K562 (cell line): ENCODE measurements around the gene LYRM7. TPM values are rescaled to one million over a fixed set of nuclear protein-coding genes. Genes with fewer than 3 reads are reported as not detected.

Experiments
- ATAC-seq: fragments of 200-7000 bp; cut with Tn5 transposase; 3 replicates; pipeline ENCODE4 v1.9.1; 2020; ENCODE audit warnings: moderate library complexity
- BruUV-seq: library from RNA; stranded (reverse); fragments of 400-500 nt; replicated peaks from 2 replicates; lab custom pipeline; 2021; lab: Mats Ljungman, UMichigan
- CTCF ChIA-PET: fragments of 300-600 bp; formaldehyde crosslinking; extraction: SDS; loops from one replicate; lab custom pipeline; 2021; ENCODE audit warnings: low intra/inter-chr PET ratio; lab: Yijun Ruan, JAX
- POLR2A ChIA-PET: fragments of 300-600, 350-650 bp; sonication (Branson Sonifier 250); formaldehyde crosslinking; extraction: SDS; loops from one replicate; lab custom pipeline; 2021; ENCODE audit warnings: antibody characterized with exemption, inconsistent platforms; lab: Yijun Ruan, JAX
- DNase-seq, 4 experiments: peaks; one replicate each; pipeline versions ENCODE4 v3.0.0 to v3.0.0-alpha.2; 2011 to 2018; ENCODE audit warnings: low spot score in 3 of 4, mixed read lengths in 3 of 4; ENCODE audit errors: extremely low read depth in 1 of 4
- FAIRE-seq: peaks from 2 replicates; lab custom pipeline; 2011; peaks lifted over from hg19 to GRCh38; lab: Jason Lieb, UNC
- H2AFZ ChIP-seq: 2 replicates; pipeline ENCODE4 v1.6.0; 2011; ENCODE audit warnings: low read depth, low read length, control low read depth, inconsistent platforms
- H3K27ac ChIP-seq: fragments of 200-600 bp; 3 replicates; pipeline ENCODE4 v1.8.0; 2011; ENCODE audit warnings: low read depth, mild to moderate bottlenecking, control low read depth, inconsistent platforms, low read length, moderate library complexity, mixed read lengths; ENCODE audit errors: extremely low read depth
- H3K27me3 ChIP-seq, 2 experiments: fragments of 300-600 bp in 1 of 2; 2 replicates in 1 of 2; 3 replicates in 1 of 2; pipeline versions ENCODE4 v1.6.0 to v1.8.0; 2011; ENCODE audit warnings: inconsistent platforms in 2 of 2, low read length in 2 of 2, mild to moderate bottlenecking in 1 of 2, mixed read lengths in 1 of 2, moderate library complexity in 1 of 2; ENCODE audit not compliant: control insufficient read depth in 2 of 2, insufficient read depth in 2 of 2
- H3K36me3 ChIP-seq: fragments of 300-600 bp; 3 replicates; pipeline ENCODE4 v1.8.0; 2011; ENCODE audit warnings: mild to moderate bottlenecking, low read length, inconsistent platforms; ENCODE audit not compliant: control insufficient read depth, insufficient read depth
- H3K4me1 ChIP-seq, 2 experiments: fragments of 200-600 bp in 1 of 2; replicated peaks in 1 of 2; 2 replicates in 1 of 2; 3 replicates in 1 of 2; pipeline versions ENCODE4 v1.5.1 to v1.8.0; 2011; ENCODE audit warnings: inconsistent platforms in 2 of 2, low read length in 2 of 2, mild to moderate bottlenecking in 1 of 2, mixed read lengths in 1 of 2, moderate library complexity in 1 of 2; ENCODE audit not compliant: control insufficient read depth in 2 of 2, insufficient read depth in 2 of 2
- H3K4me2 ChIP-seq: 2 replicates; pipeline ENCODE4 v1.6.1; 2011; ENCODE audit warnings: low read length, control low read depth, inconsistent platforms, mixed read lengths; ENCODE audit not compliant: insufficient read depth
- H3K4me3 ChIP-seq: fragments of 200-600 bp; sonication (generic), shearing (Covaris generic); 2 replicates; pipeline ENCODE4 v1.5.1; 2016; ENCODE audit warnings: control low read depth, inconsistent platforms
- H3K79me2 ChIP-seq: fragments of 200-600 bp; 3 replicates; pipeline ENCODE4 v1.8.0; 2011; ENCODE audit warnings: low read length, inconsistent platforms; ENCODE audit not compliant: control insufficient read depth, insufficient read depth
- H3K9ac ChIP-seq, 2 experiments: 2 replicates each; pipeline versions ENCODE4 v1.6.0 to v1.6.1; 2011; ENCODE audit warnings: low read depth in 2 of 2, low read length in 2 of 2, control low read depth in 1 of 2, inconsistent platforms in 1 of 2, mild to moderate bottlenecking in 1 of 2, mixed read lengths in 1 of 2; ENCODE audit not compliant: insufficient read depth in 1 of 2
- H3K9me1 ChIP-seq: one replicate; pipeline ENCODE4 v1.6.0; 2011; ENCODE audit warnings: inconsistent platforms, mild to moderate bottlenecking, low read length, moderate library complexity; ENCODE audit not compliant: control insufficient read depth, insufficient read depth
- H3K9me3 ChIP-seq: replicated peaks from 2 replicates; pipeline ENCODE4 v1.5.1; 2011; ENCODE audit warnings: low read depth, low read length, inconsistent platforms; ENCODE audit not compliant: control insufficient read depth, insufficient read depth
- H4K20me1 ChIP-seq: replicated peaks from 2 replicates; pipeline ENCODE4 v1.6.1; 2011; ENCODE audit warnings: low read length, inconsistent platforms, mixed read lengths; ENCODE audit not compliant: control insufficient read depth, insufficient read depth
- ARNT ChIP-seq, 2 experiments: fragments of 450-650 bp; IDR thresholded peaks; 2 replicates each; pipeline ENCODE4 v1.6.1; 2016; ENCODE audit warnings: mild to moderate bottlenecking in 1 of 2
- CC2D1A ChIP-seq: fragments of 450-650 bp; IDR thresholded peaks from 2 replicates; pipeline ENCODE4 v1.6.1; 2017; ENCODE audit warnings: mild to moderate bottlenecking
- COPS2 ChIP-seq: fragments of 450-650 bp; conservative IDR thresholded peaks from 2 replicates; pipeline ENCODE4 v1.6.1; 2016; ENCODE audit warnings: mild to moderate bottlenecking, moderate library complexity
- EP300 ChIP-seq: IDR thresholded peaks from 2 replicates; pipeline ENCODE4 v1.6.1; 2012; ENCODE audit warnings: low read length, improper control_type of control experiment
- FOXA3 ChIP-seq, 2 experiments: fragments of 450-650 bp in 1 of 2; sonication (generic) in 1 of 2; formaldehyde crosslinking; IDR thresholded peaks in 1 of 2; conservative IDR thresholded peaks in 1 of 2; 2 replicates each; pipeline versions ENCODE4 v1.4.0 to v1.8.0; 2020 to 2022; ENCODE audit warnings: mild to moderate bottlenecking in 2 of 2, missing genetic modification reagents in 1 of 2
- FOXK2 ChIP-seq, 2 experiments: fragments of 450-650 bp; IDR thresholded peaks in 1 of 2; conservative IDR thresholded peaks in 1 of 2; 2 replicates each; pipeline ENCODE4 v1.6.1; 2016; ENCODE audit warnings: low read depth in 2 of 2, mild to moderate bottlenecking in 1 of 2
- NFE2 ChIP-seq: IDR thresholded peaks from 2 replicates; pipeline ENCODE4 v1.6.1; 2014; ENCODE audit warnings: antibody characterized with exemption, low read depth
- ZBTB5 ChIP-seq: fragments of 450-650 bp; IDR thresholded peaks from 2 replicates; pipeline ENCODE4 v1.6.1; 2017; ENCODE audit warnings: antibody characterized with exemption
- ZNF740 ChIP-seq, 3 experiments: fragments of 200-800 bp in 1 of 3; sonication (Bioruptor generic) in 1 of 3; sonication (generic) in 1 of 3; formaldehyde crosslinking in 1 of 3; IDR thresholded peaks; 2 replicates each; pipeline versions ENCODE4 v1.6.1 to v1.8.0; 2016 to 2022; ENCODE audit warnings: mild to moderate bottlenecking in 2 of 3, missing compliant biosample characterization in 2 of 3, missing genetic modification characterization in 2 of 3, missing genetic modification reagents in 1 of 3
- in situ Hi-C: fragments of 300-500 bp; cut with MboI; formaldehyde crosslinking; loops from 4 replicates; pipeline ENCODE4 v1.15.0; 2018; ENCODE audit warnings: inconsistent platforms, mixed read lengths
- intact Hi-C: fragments of 100-400 bp; cut with micrococcal nuclease; formaldehyde crosslinking; loops from 2 replicates; pipeline ENCODE4 v1.14.2; 2022
- polyA plus RNA-seq, 8 experiments: library from polyadenylated mRNA; depleted of rRNA in 4 of 8; stranded (reverse) in 5 of 8; unstranded in 3 of 8; fragments of >200 nt; fragmentation: Nextera tagmentation in 2 of 8; fragmentation: Illumina TruSeq in 1 of 8; extraction: Ambion mirVana in 2 of 8; extraction: Trizol in 1 of 8; gene quantifications; 2 replicates each; pipeline versions ENCODE4 v1.2.1 to v1.2.3, GENCODE V29; 2011 to 2014; ENCODE audit warnings: inconsistent platforms in 1 of 8, missing spikeins in 1 of 8
- total RNA-seq, 7 experiments: library from RNA; depleted of rRNA in 6 of 7; stranded (reverse); fragments of >200 nt in 6 of 7; fragmentation: Illumina TruSeq in 2 of 7; extraction: Trizol in 2 of 7; gene quantifications; 2 replicates each; pipeline versions ENCODE4 v1.2.1 to v1.2.3, GENCODE V29; 2011 to 2021; ENCODE audit warnings: low replicate concordance in 1 of 7

LYRM7 gene
- total and polyA plus RNA-seq, 9 of the 15 experiments (the other 6 are each of a cell fraction or from before 2014, with no cell fraction given), result 16.2 to 70.1 (median 33.3) TPM

- peaks cover 33% of the 10 kb centered on the region for H3K79me2 ChIP-seq
- no peak for ATAC-seq
- no peaks in the 10 kb centered on the region for H3K9me3 ChIP-seq
- in situ Hi-C loops (no loop called here), intact Hi-C loops (no loop called here)
- H3K27me3 ChIP-seq, result no peaks in the 10 kb centered on the region
- H2AFZ ChIP-seq, result 0 out of 2 replicates have a peak overlapping the region, but pooled peaks have one; percentile 44
- no peak for DNase-seq
- no peaks in the 10 kb centered on the region for H4K20me1 ChIP-seq
- FAIRE-seq, result no peak
- H3K27ac ChIP-seq, result peak overlapping the region; percentile 68; the same call in 1 of the 3 replicates
- no peak for TF ChIP-seq COPS2
- peak; percentile 41; the same call in 1 of the 2 replicates for TF ChIP-seq CC2D1A
- TF ChIP-seq ARNT (IDR thresholded peaks at IDR 0.05), result no peak
- no peak for TF ChIP-seq FOXA3 (CRISPR knock-in tag; conservative IDR thresholded peaks at IDR 0.05 in 1 of 2, IDR thresholded peaks at IDR 0.05 in 1 of 2)
- TF ChIP-seq FOXK2 (conservative IDR thresholded peaks at IDR 0.05 in 1 of 2, IDR thresholded peaks at IDR 0.05 in 1 of 2; ENCODE audit: low read depth in 2 of 2), result no peak
- peak; percentile 18; the same call in 1 of the 2 replicates for TF ChIP-seq EP300
- no peak for TF ChIP-seq ZNF740 (CRISPR knock-in tag; IDR thresholded peaks at IDR 0.05)
- TF ChIP-seq ZNF740 (tag; IDR thresholded peaks at IDR 0.05), result no peak
- no peak for TF ChIP-seq NFE2
- peak; percentile 79 for TF ChIP-seq ZBTB5
- H3K36me3 ChIP-seq, result peaks cover 38% of the 10 kb centered on the region; the same call in 2 of the 3 replicates
- H3K9ac ChIP-seq, result peak overlapping the region in 1 of 2 experiments; percentile 40; a peak in 1 of 4 replicates
- POLR2A ChIA-PET, result interaction anchor here (0.7 to 1.4 kb wide), 2 partner anchors 16 to 20 kb away, joined by 3 read pairs; no protein-coding TSS in a partner anchor
- H3K4me2 ChIP-seq, result no peak overlapping the region
- H3K4me1 ChIP-seq, result peaks cover 8 to 23% of the 10 kb centered on the region in 2 experiments
- no peak overlapping the region for H3K4me3 ChIP-seq
- CTCF ChIA-PET, result no interaction called here
- H3K9me1 ChIP-seq, result no peaks in the 10 kb centered on the region
- no TSS peak for BruUV-seq
Measured at GRCh38 chr5:131182839-131183238, 12.1 kb downstream of the LYRM7 start.
